Gastroesophageal sphincter (tissue), 3 donors: Measurements from ENCODE around the gene SPSB4.

Experiments
- POLR2A ChIP-seq, 2 donors: fragments of 450-650 bp; IDR thresholded peaks; one replicate each; pipeline ENCODE4 v1.6.1; 2017; ENCODE audit warnings: antibody characterized with exemption in 2 of 2, mild to moderate bottlenecking in 2 of 2, moderate library complexity in 1 of 2
- TF ChIP-seq, protein P1 (sequence below), 4 experiments: fragments of 200-600 bp in 2 of 4; fragments of 450-650 bp in 2 of 4; sonication (generic) in 1 of 4; IDR thresholded peaks; one replicate each; pipeline ENCODE4 v1.5.1; 2017 to 2019; ENCODE audit warnings: antibody characterized with exemption in 4 of 4, mild to moderate bottlenecking in 2 of 4, moderate library complexity in 2 of 4

DNA sequence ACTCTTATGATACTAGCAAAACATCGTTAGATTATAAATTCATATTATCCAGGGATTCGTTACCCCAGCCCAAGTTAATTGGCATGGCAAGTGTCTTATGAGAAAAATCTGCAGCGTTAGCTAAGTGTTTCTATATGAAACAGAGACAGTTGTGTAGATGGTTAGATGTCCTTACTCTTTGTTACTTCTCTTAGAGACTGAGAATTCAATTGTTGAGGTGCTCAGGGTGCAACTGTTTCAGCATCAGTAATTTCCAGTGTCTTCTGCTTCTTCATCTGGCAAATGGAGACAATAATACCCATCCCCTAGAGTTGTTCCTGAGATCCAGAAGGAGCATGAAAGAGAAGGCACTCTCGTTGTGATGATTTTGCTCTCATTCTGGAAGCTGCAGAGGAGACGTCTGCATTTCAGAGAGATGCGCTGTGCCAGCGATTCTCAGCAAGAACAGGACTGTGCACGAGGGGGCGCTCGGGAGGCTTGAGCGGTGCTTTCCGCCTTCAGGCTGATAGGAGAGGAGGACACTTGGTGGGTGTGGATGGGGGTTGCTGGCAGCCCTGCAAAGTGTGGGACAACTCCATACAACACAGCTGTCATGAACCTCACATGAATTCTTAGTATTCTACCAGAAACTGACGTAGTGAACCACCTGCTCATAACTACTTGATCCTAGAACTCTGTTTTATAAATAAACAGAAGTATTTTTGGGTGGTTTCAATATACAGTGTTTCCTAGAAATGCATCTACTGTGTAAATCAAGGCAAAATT lies 39.7 kb upstream of the SPSB4 start:
- no peak for TF ChIP-seq POLR2A (IDR thresholded peaks at IDR 0.05)
- TF ChIP-seq, protein P1, sequence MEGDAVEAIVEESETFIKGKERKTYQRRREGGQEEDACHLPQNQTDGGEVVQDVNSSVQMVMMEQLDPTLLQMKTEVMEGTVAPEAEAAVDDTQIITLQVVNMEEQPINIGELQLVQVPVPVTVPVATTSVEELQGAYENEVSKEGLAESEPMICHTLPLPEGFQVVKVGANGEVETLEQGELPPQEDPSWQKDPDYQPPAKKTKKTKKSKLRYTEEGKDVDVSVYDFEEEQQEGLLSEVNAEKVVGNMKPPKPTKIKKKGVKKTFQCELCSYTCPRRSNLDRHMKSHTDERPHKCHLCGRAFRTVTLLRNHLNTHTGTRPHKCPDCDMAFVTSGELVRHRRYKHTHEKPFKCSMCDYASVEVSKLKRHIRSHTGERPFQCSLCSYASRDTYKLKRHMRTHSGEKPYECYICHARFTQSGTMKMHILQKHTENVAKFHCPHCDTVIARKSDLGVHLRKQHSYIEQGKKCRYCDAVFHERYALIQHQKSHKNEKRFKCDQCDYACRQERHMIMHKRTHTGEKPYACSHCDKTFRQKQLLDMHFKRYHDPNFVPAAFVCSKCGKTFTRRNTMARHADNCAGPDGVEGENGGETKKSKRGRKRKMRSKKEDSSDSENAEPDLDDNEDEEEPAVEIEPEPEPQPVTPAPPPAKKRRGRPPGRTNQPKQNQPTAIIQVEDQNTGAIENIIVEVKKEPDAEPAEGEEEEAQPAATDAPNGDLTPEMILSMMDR (IDR thresholded peaks at IDR 0.05), result peak; percentile 64 to 90 (median 69)
